H9 (cell line): ENCODE data around the gene LRRC30. TPM values are rescaled to one million over a fixed set of nuclear protein-coding genes. Genes with fewer than 3 reads are reported as not detected.

ENCODE experiments used
- DNase-seq: peaks from one replicate; pipeline ENCODE4 v3.0.0-alpha.2; 2017
- H2AFZ ChIP-seq: one replicate; pipeline ENCODE4 v1.6.1; 2013; ENCODE audit warnings: mild to moderate bottlenecking, low read length, control low read depth, moderate library complexity
- H2AK5ac ChIP-seq: 2 replicates; pipeline ENCODE4 v1.6.1; 2013; ENCODE audit warnings: low read length, control low read depth, mixed read lengths; ENCODE audit not compliant: insufficient read length
- H2BK120ac ChIP-seq: one replicate; pipeline ENCODE4 v1.6.1; 2013; ENCODE audit warnings: low read depth, mild to moderate bottlenecking, low read length, control low read depth, inconsistent platforms; ENCODE audit not compliant: poor library complexity, severe bottlenecking
- H2BK12ac ChIP-seq: 2 replicates; pipeline ENCODE4 v1.6.1; 2013; ENCODE audit warnings: low read length, control low read depth, mixed read lengths, low read depth; ENCODE audit not compliant: insufficient read length
- H2BK15ac ChIP-seq: 2 replicates; pipeline ENCODE4 v1.6.1; 2013; ENCODE audit warnings: low read depth, low read length, control low read depth
- H2BK20ac ChIP-seq: one replicate; pipeline ENCODE4 v1.6.1; 2013; ENCODE audit warnings: low read depth, mild to moderate bottlenecking, low read length, control low read depth, inconsistent platforms; ENCODE audit not compliant: poor library complexity, severe bottlenecking
- H2BK5ac ChIP-seq: 2 replicates; pipeline ENCODE4 v1.6.1; 2013; ENCODE audit warnings: low read length, control low read depth, mixed read lengths; ENCODE audit not compliant: insufficient read length
- H3K14ac ChIP-seq: 2 replicates; pipeline ENCODE4 v1.6.1; 2013; ENCODE audit warnings: low read length, control low read depth; ENCODE audit not compliant: insufficient read depth
- H3K18ac ChIP-seq: 2 replicates; pipeline ENCODE4 v1.6.1; 2013; ENCODE audit warnings: low read depth, mild to moderate bottlenecking, mixed read lengths, low read length, control low read depth; ENCODE audit not compliant: insufficient read length
- H3K23ac ChIP-seq: 2 replicates; pipeline ENCODE4 v1.6.1; 2013; ENCODE audit warnings: low read length, control low read depth, mixed read lengths, low read depth; ENCODE audit not compliant: insufficient read length
- H3K23me2 ChIP-seq: 2 replicates; pipeline ENCODE4 v1.6.1; 2013; ENCODE audit warnings: low read depth, mild to moderate bottlenecking, mixed read lengths, low read length, control low read depth; ENCODE audit not compliant: insufficient read length, poor library complexity, severe bottlenecking
- H3K27ac ChIP-seq: 2 replicates; pipeline ENCODE4 v1.5.1; 2013; ENCODE audit warnings: low read length, control low read depth, mixed read lengths, low read depth; ENCODE audit not compliant: insufficient read length
- H3K27me3 ChIP-seq: 2 replicates; pipeline ENCODE4 v1.6.1; 2013; ENCODE audit warnings: low read length, control low read depth, inconsistent platforms; ENCODE audit not compliant: insufficient read depth
- H3K4ac ChIP-seq: 2 replicates; pipeline ENCODE4 v1.6.1; 2013; ENCODE audit warnings: low read depth, mild to moderate bottlenecking, control low read depth, inconsistent platforms, low read length, moderate library complexity
- H3K4me1 ChIP-seq: 2 replicates; pipeline ENCODE4 v1.6.1; 2013; ENCODE audit warnings: low read length, control low read depth, inconsistent platforms; ENCODE audit not compliant: insufficient read depth
- H3K4me2 ChIP-seq: 2 replicates; pipeline ENCODE4 v1.6.1; 2013; ENCODE audit warnings: low read length, control low read depth, mixed read lengths; ENCODE audit not compliant: insufficient read length, insufficient read depth
- H3K56ac ChIP-seq: 2 replicates; pipeline ENCODE4 v1.6.1; 2013; ENCODE audit warnings: low read depth, mild to moderate bottlenecking, mixed read lengths, low read length, control low read depth; ENCODE audit not compliant: insufficient read length
- H3K79me1 ChIP-seq: 2 replicates; pipeline ENCODE4 v1.6.1; 2013; ENCODE audit warnings: low read depth, mild to moderate bottlenecking, moderate library complexity, low read length, control low read depth, inconsistent platforms; ENCODE audit not compliant: insufficient read depth, poor library complexity, severe bottlenecking
- H3K79me2 ChIP-seq: 2 replicates; pipeline ENCODE4 v1.6.1; 2013; ENCODE audit warnings: low read length, control low read depth, inconsistent platforms; ENCODE audit not compliant: insufficient read depth
- H3K9ac ChIP-seq: 2 replicates; pipeline ENCODE4 v1.6.1; 2013; ENCODE audit warnings: low read length, control low read depth, mixed read lengths; ENCODE audit not compliant: insufficient read length; ENCODE audit errors: extremely low read depth
- H3K9me3 ChIP-seq: one replicate; pipeline ENCODE4 v1.6.1; 2013; ENCODE audit warnings: low read depth, low read length, inconsistent platforms; ENCODE audit not compliant: control insufficient read depth
- H3T11ph ChIP-seq: one replicate; pipeline ENCODE4 v1.6.1; 2013; ENCODE audit warnings: mild to moderate bottlenecking, low read length, control low read depth, inconsistent platforms
- H4K20me1 ChIP-seq: one replicate; pipeline ENCODE4 v1.6.1; 2013; ENCODE audit not compliant: control insufficient read depth, insufficient read length, insufficient read depth
- H4K5ac ChIP-seq: 2 replicates; pipeline ENCODE4 v1.6.1; 2013; ENCODE audit warnings: low read depth, mild to moderate bottlenecking, mixed read lengths, low read length, control low read depth; ENCODE audit not compliant: insufficient read length
- H4K8ac ChIP-seq: replicated peaks from 2 replicates; pipeline ENCODE4 v1.6.1; 2013; ENCODE audit warnings: low read length, control low read depth, mixed read lengths, low read depth; ENCODE audit not compliant: insufficient read length
- H4K91ac ChIP-seq: 2 replicates; pipeline ENCODE4 v1.6.1; 2013; ENCODE audit warnings: low read depth, mild to moderate bottlenecking, moderate library complexity, mixed read lengths, low read length, control low read depth; ENCODE audit not compliant: insufficient read length
- H3K27ac Mint-ChIP-seq, 3 experiments: 2 replicates in 2 of 3; 3 replicates in 1 of 3; pipeline ENCODE4 v1.8.0; 2020 to 2021; ENCODE audit warnings: mixed read lengths in 3 of 3, mild to moderate bottlenecking in 1 of 3, moderate library complexity in 1 of 3
- H3K27me3 Mint-ChIP-seq: 2 replicates; pipeline ENCODE4 v1.8.0; 2021; ENCODE audit warnings: low read depth, mild to moderate bottlenecking, moderate library complexity, mixed read lengths
- H3K36me3 Mint-ChIP-seq, 3 experiments: 2 replicates in 2 of 3; 3 replicates in 1 of 3; pipeline ENCODE4 v1.8.0; 2020 to 2021; ENCODE audit warnings: low read depth in 3 of 3, mixed read lengths in 3 of 3; ENCODE audit not compliant: insufficient read depth in 1 of 3
- H3K4me1 Mint-ChIP-seq, 2 experiments: 2 replicates each; pipeline ENCODE4 v1.8.0; 2020; ENCODE audit warnings: mixed read lengths in 2 of 2
- H3K4me3 Mint-ChIP-seq, 2 experiments: 2 replicates in 1 of 2; 3 replicates in 1 of 2; pipeline ENCODE4 v1.8.0; 2020 to 2021; ENCODE audit warnings: mild to moderate bottlenecking in 2 of 2, mixed read lengths in 2 of 2, moderate library complexity in 1 of 2
- H3K9me3 Mint-ChIP-seq, 2 experiments: 2 replicates in 1 of 2; 3 replicates in 1 of 2; pipeline ENCODE4 v1.8.0; 2020; ENCODE audit warnings: mild to moderate bottlenecking in 2 of 2, mixed read lengths in 2 of 2, moderate library complexity in 1 of 2
- WGBS: extraction: QIAGEN DNeasy Blood & Tissue Kit; methylation state at CpG from one replicate; pipeline ENCODE4 v1.1.7; 2013; ENCODE audit warnings: missing lambda C conversion rate, low lambda C conversion rate, mixed read lengths; ENCODE audit not compliant: insufficient read length; ENCODE audit errors: extremely low coverage; 5-methylcytosine and 5-hydroxymethylcytosine counted together
- total RNA-seq: library from RNA; stranded (reverse); gene quantifications from 2 replicates; pipeline ENCODE4 v1.2.1, GENCODE V29; 2021
- TF ChIP-seq, protein P1 (sequence below): fragments of 200-600 bp; sonication (generic); conservative IDR thresholded peaks from 3 replicates; pipeline ENCODE4 v1.8.0; 2021; ENCODE audit warnings: antibody characterized with exemption, mild to moderate bottlenecking

Gene LRRC30
- total RNA-seq, 1 experiment from 2014 or later = not detected

GRCh38 chr18:7198326-7198725, 32.6 kb upstream of the LRRC30 start:
- Histone ChIP-seq H2AFZ (no peak overlapping the region), H3K23ac (no peak overlapping the region), H3K23me2 (no peaks in the 10 kb centered on the region), H3T11ph (no peak overlapping the region), H3K4me1 (no peaks in the 10 kb centered on the region), H2BK15ac (no peak overlapping the region), H4K20me1 (no peaks in the 10 kb centered on the region), H3K4ac (no peak overlapping the region), H4K5ac (no peak overlapping the region), H3K56ac (no peak overlapping the region), H3K9ac (no peak overlapping the region), H2BK120ac (no peak overlapping the region), H3K27ac (no peak overlapping the region), H2BK12ac (no peak overlapping the region), H2BK20ac (no peak overlapping the region), H3K14ac (no peak overlapping the region; the same call in 1 of the 2 replicates), H3K9me3 (no peaks in the 10 kb centered on the region), H4K8ac (no peak overlapping the region), H3K4me2 (no peak overlapping the region), H3K79me1 (no peaks in the 10 kb centered on the region), H2BK5ac (no peak overlapping the region), H3K18ac (no peak overlapping the region), H3K79me2 (no peaks in the 10 kb centered on the region), H2AK5ac (no peak overlapping the region), H4K91ac (no peak overlapping the region), H3K27me3 (no peaks in the 10 kb centered on the region)
- no peaks in the 10 kb centered on the region for H3K9me3 Mint-ChIP-seq
- DNase-seq = no peak
- no peaks in the 10 kb centered on the region; the same call in 1 of the 2 replicates for H3K27me3 Mint-ChIP-seq
- H3K27ac Mint-ChIP-seq = no peak overlapping the region
- H3K4me3 Mint-ChIP-seq = no peak overlapping the region
- peaks cover 5 to 9% of the 10 kb centered on the region in 2 experiments for H3K4me1 Mint-ChIP-seq
- no peaks in the 10 kb centered on the region for H3K36me3 Mint-ChIP-seq
- no CpG with 5 or more reads among the region's 3 CpGs for WGBS
- TF ChIP-seq, protein P1, sequence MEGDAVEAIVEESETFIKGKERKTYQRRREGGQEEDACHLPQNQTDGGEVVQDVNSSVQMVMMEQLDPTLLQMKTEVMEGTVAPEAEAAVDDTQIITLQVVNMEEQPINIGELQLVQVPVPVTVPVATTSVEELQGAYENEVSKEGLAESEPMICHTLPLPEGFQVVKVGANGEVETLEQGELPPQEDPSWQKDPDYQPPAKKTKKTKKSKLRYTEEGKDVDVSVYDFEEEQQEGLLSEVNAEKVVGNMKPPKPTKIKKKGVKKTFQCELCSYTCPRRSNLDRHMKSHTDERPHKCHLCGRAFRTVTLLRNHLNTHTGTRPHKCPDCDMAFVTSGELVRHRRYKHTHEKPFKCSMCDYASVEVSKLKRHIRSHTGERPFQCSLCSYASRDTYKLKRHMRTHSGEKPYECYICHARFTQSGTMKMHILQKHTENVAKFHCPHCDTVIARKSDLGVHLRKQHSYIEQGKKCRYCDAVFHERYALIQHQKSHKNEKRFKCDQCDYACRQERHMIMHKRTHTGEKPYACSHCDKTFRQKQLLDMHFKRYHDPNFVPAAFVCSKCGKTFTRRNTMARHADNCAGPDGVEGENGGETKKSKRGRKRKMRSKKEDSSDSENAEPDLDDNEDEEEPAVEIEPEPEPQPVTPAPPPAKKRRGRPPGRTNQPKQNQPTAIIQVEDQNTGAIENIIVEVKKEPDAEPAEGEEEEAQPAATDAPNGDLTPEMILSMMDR = no peak
